A549 treated with DMSO at 1 μM for 4 hours (cell line): ENCODE data around the gene TP53TG3F. TPM values are rescaled to one million over a fixed set of nuclear protein-coding genes. Genes with fewer than 3 reads are reported as not detected.

Experiments
- total RNA-seq: library from RNA; stranded (reverse); fragments of 200-300 nt; extraction: Qiagen RNA extraction; gene quantifications from 5 replicates; pipeline ENCODE4 v1.2.3, GENCODE V29; 2022; ENCODE audit warnings: low read depth

The TP53TG3F gene, protein sequence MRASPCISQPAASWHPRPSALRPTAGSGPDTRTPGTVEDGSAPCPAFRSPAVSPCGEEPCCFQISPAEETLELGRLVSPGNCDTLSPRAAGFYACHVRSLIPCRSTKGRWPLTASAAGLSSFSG
- total RNA-seq: 0.06 to 0.31 TPM (median 0.11 TPM) in 4 of 5 replicates, not detected in the other

DNA sequence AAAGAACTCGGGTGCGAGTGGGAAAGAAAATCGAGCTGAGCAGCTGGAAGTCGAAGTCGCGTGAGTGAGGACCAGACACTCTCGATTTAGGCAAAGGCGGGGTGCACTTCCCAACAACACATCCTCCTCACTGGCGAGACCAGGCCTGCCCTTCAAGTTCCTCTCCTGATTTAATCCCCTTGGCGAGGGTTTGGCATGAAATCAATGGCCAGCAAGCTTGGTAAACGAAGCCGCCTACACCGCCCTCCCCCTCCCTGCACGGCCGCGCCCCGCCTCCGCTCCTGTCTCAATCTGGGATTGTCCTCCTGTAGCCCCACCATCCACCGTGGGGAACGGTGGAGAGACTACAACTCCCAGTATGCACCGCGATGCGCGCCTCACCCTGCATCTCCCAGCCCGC lies at the start of gene TP53TG3F:
Gene TP53TG3F, plus strand, starts transcription at position 301 of the 400 bp plus-strand sequence. Its CDS starts 68 bp downstream, at position 369.

Other genes starting within 250 kb of the TP53TG3F start
- gene TP53TG3E, start 155.3 kb upstream of the TP53TG3F start, total RNA-seq: not detected in 5 replicates
- gene TP53TG3B, start 98.8 kb upstream of the TP53TG3F start, total RNA-seq: 0.24 to 0.43 TPM (median 0.27 TPM) in 3 of 5 replicates, not detected in the others